Measurements from ENCODE around the gene TMEM256.

- TF ChIP-seq, protein P1, sequence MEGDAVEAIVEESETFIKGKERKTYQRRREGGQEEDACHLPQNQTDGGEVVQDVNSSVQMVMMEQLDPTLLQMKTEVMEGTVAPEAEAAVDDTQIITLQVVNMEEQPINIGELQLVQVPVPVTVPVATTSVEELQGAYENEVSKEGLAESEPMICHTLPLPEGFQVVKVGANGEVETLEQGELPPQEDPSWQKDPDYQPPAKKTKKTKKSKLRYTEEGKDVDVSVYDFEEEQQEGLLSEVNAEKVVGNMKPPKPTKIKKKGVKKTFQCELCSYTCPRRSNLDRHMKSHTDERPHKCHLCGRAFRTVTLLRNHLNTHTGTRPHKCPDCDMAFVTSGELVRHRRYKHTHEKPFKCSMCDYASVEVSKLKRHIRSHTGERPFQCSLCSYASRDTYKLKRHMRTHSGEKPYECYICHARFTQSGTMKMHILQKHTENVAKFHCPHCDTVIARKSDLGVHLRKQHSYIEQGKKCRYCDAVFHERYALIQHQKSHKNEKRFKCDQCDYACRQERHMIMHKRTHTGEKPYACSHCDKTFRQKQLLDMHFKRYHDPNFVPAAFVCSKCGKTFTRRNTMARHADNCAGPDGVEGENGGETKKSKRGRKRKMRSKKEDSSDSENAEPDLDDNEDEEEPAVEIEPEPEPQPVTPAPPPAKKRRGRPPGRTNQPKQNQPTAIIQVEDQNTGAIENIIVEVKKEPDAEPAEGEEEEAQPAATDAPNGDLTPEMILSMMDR (IDR thresholded peaks at IDR 0.05) = no peak
- TF ChIP-seq POLR2A (IDR thresholded peaks at IDR 0.05) = no peak
Observed at GRCh38 chr17:7426896-7427489, 23.1 kb upstream of the TMEM256 start.

Data from heart left ventricle (tissue), 13 donors.